ENCODE results near the gene SRCIN1. TPM values are rescaled to one million over a fixed set of nuclear protein-coding genes. Genes with fewer than 3 reads are reported as not detected.

SRCIN1 gene
- total RNA-seq, 1 experiment from 2014 or later: 6.9 TPM

DNA sequence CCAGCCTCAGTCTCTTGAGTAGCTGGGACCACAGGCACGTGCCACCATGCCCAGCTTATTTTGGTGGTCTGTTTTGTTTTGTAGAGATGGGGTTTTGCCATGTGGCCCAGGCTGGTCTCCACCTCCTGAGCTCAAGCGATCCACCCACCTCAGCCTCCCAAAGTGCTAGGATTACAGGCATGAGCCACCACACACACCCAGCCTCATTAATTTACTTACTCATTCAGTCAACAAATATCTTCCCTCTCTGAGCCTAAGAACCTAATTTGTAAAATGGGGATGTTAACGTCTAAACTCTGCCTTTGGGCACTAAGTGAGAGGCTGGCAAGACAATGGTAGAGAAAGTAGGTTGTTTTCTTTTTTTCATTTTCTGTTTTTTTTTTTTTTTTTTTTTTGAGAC is 22.6 kb downstream of the SRCIN1 start:
- no peaks in the 10 kb centered on the region for H3K79me2 ChIP-seq (ENCODE audit: insufficient read depth, low read length)
- H3K4me2 ChIP-seq (ENCODE audit: insufficient read depth, insufficient read length, low read length): no peak overlapping the region
- DNase-seq: no peak
- H3K4me1 Mint-ChIP-seq: peaks cover 34 to 63% of the 10 kb centered on the region in 2 experiments
- no peak overlapping the region for H3K9ac ChIP-seq (ENCODE audit: extremely low read depth, insufficient read length, low read length)
- no peak overlapping the region for H3K4me3 Mint-ChIP-seq
- peaks cover 6% of the 10 kb centered on the region for H3K23me2 ChIP-seq (ENCODE audit: insufficient read length, low read depth, low read length, poor library complexity, severe bottlenecking)
- no peak overlapping the region for H2BK15ac ChIP-seq (ENCODE audit: low read depth, low read length)
- no peak overlapping the region for H3K18ac ChIP-seq (ENCODE audit: insufficient read length, low read depth, low read length)
- H4K20me1 ChIP-seq (ENCODE audit: control insufficient read depth, insufficient read depth, insufficient read length): no peaks in the 10 kb centered on the region
- no peak overlapping the region for H3T11ph ChIP-seq (ENCODE audit: low read length)
- no peaks in the 10 kb centered on the region for H3K9me3 Mint-ChIP-seq
- no peak overlapping the region for H2BK5ac ChIP-seq (ENCODE audit: insufficient read length, low read length)
- no peak overlapping the region for H2AFZ ChIP-seq (ENCODE audit: low read length)
- peaks cover 16% of the 10 kb centered on the region for H3K27me3 ChIP-seq (ENCODE audit: insufficient read depth, low read length)
- no peak overlapping the region for H4K91ac ChIP-seq (ENCODE audit: insufficient read length, low read depth, low read length)
- no peak overlapping the region for H2AK5ac ChIP-seq (ENCODE audit: insufficient read length, low read length)
- no peak overlapping the region for H3K27ac Mint-ChIP-seq
- no CpG with 5 or more reads among the region's 3 CpGs for WGBS (ENCODE audit: extremely low coverage, insufficient read length, low lambda C conversion rate)
- no peak overlapping the region for H3K14ac ChIP-seq (ENCODE audit: insufficient read depth, low read length)
- no peak overlapping the region for H3K23ac ChIP-seq (ENCODE audit: insufficient read length, low read depth, low read length)
- H2BK120ac ChIP-seq (ENCODE audit: low read depth, low read length, poor library complexity, severe bottlenecking): no peak overlapping the region
- no peak overlapping the region for H3K56ac ChIP-seq (ENCODE audit: insufficient read length, low read depth, low read length)
- no peaks in the 10 kb centered on the region for H3K36me3 Mint-ChIP-seq (ENCODE audit: insufficient read depth in 1 of 3, low read depth in 3 of 3)
- no peak overlapping the region for H2BK12ac ChIP-seq (ENCODE audit: insufficient read length, low read depth, low read length)
- no peak overlapping the region for H2BK20ac ChIP-seq (ENCODE audit: low read depth, low read length, poor library complexity, severe bottlenecking)
- TF ChIP-seq, protein P1, sequence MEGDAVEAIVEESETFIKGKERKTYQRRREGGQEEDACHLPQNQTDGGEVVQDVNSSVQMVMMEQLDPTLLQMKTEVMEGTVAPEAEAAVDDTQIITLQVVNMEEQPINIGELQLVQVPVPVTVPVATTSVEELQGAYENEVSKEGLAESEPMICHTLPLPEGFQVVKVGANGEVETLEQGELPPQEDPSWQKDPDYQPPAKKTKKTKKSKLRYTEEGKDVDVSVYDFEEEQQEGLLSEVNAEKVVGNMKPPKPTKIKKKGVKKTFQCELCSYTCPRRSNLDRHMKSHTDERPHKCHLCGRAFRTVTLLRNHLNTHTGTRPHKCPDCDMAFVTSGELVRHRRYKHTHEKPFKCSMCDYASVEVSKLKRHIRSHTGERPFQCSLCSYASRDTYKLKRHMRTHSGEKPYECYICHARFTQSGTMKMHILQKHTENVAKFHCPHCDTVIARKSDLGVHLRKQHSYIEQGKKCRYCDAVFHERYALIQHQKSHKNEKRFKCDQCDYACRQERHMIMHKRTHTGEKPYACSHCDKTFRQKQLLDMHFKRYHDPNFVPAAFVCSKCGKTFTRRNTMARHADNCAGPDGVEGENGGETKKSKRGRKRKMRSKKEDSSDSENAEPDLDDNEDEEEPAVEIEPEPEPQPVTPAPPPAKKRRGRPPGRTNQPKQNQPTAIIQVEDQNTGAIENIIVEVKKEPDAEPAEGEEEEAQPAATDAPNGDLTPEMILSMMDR (conservative IDR thresholded peaks at IDR 0.05): no peak
- H3K27me3 Mint-ChIP-seq (ENCODE audit: low read depth): peaks cover 73% of the 10 kb centered on the region
- no peak overlapping the region for H4K8ac ChIP-seq (replicated peaks; ENCODE audit: insufficient read length, low read depth, low read length)
- no peak overlapping the region for H4K5ac ChIP-seq (ENCODE audit: insufficient read length, low read depth, low read length)
- H3K79me1 ChIP-seq (ENCODE audit: insufficient read depth, low read depth, low read length, poor library complexity, severe bottlenecking): no peaks in the 10 kb centered on the region
- no peak overlapping the region for H3K27ac ChIP-seq (ENCODE audit: insufficient read length, low read depth, low read length)
- no peaks in the 10 kb centered on the region for H3K9me3 ChIP-seq (ENCODE audit: control insufficient read depth, low read depth, low read length)
- H3K4ac ChIP-seq (ENCODE audit: low read depth, low read length): no peak overlapping the region
- H3K4me1 ChIP-seq (ENCODE audit: insufficient read depth, low read length): no peaks in the 10 kb centered on the region

Data from H9 (cell line).